Measurements from ENCODE around the gene ZNF331. TPM values are rescaled to one million over a fixed set of nuclear protein-coding genes. Genes with fewer than 3 reads are reported as not detected.
A peak's percentile ranks its signal among the peaks of the same experiment; 100 is the strongest.
"Not testable (repeated sequence)": the region's sequence is repeated elsewhere in the genome, so short reads cannot be mapped to it uniquely, and the experiment has no call there.

The ZNF331 gene
- total RNA-seq, 1 donor from 2014 or later = 25.7 TPM

DNA sequence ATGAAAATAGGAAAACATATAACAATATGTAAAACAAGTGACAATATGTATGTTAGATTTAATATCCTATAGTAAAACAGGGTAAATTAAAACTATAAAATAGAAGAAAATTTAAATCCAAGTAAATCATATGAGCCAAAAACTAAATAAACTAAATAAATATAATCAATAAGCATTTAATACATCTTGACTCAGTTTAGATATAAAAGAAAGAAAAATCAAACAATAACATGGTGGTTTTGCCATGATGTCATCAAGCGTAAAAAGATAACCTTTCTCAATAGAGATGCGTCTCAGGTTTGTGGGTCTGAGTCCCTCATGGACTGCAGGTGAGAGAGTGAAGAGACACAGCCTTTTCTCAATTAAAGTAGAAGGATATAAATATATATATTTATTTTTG, 26.6 kb upstream of the ZNF331 start:
- TF ChIP-seq CTCF (conservative IDR thresholded peaks at IDR 0.05) = no peak
- H3K27ac Mint-ChIP-seq = no peak overlapping the region
- H3K9me3 Mint-ChIP-seq = no peaks in the 10 kb centered on the region
- H3K4me3 Mint-ChIP-seq = no peak overlapping the region
- H3K4me1 Mint-ChIP-seq (ENCODE audit: unreplicated experiment) = peaks cover 7% of the 10 kb centered on the region
- peaks cover 3% of the 10 kb centered on the region for H3K27me3 Mint-ChIP-seq
- H3K36me3 Mint-ChIP-seq = no peaks in the 10 kb centered on the region
- DNase-seq (ENCODE audit: extremely low spot score, unreplicated experiment) = no peak

- Mint-ChIP-seq H3K27ac (no peak overlapping the region), H3K36me3 (no peaks in the 10 kb centered on the region), H3K4me3 (no peak overlapping the region), H3K27me3 (peaks cover 3% of the 10 kb centered on the region), H3K4me1 (ENCODE audit: unreplicated experiment) (peaks cover 7% of the 10 kb centered on the region), H3K9me3 (no peaks in the 10 kb centered on the region)
- TF ChIP-seq CTCF (conservative IDR thresholded peaks at IDR 0.05) = peak; percentile 80
- no peak for DNase-seq (ENCODE audit: extremely low spot score, unreplicated experiment)
Measured at GRCh38 chr19:53511933-53512374, 26.0 kb upstream of the ZNF331 start.

- not testable (repeated sequence) for H3K4me3 Mint-ChIP-seq; H3K36me3 Mint-ChIP-seq; H3K9me3 Mint-ChIP-seq; H3K4me1 Mint-ChIP-seq (ENCODE audit: unreplicated experiment); H3K27ac Mint-ChIP-seq; DNase-seq (ENCODE audit: extremely low spot score, unreplicated experiment); H3K27me3 Mint-ChIP-seq
Measured at GRCh38 chr19:53515047-53515446, 22.9 kb upstream of the ZNF331 start.

DNA sequence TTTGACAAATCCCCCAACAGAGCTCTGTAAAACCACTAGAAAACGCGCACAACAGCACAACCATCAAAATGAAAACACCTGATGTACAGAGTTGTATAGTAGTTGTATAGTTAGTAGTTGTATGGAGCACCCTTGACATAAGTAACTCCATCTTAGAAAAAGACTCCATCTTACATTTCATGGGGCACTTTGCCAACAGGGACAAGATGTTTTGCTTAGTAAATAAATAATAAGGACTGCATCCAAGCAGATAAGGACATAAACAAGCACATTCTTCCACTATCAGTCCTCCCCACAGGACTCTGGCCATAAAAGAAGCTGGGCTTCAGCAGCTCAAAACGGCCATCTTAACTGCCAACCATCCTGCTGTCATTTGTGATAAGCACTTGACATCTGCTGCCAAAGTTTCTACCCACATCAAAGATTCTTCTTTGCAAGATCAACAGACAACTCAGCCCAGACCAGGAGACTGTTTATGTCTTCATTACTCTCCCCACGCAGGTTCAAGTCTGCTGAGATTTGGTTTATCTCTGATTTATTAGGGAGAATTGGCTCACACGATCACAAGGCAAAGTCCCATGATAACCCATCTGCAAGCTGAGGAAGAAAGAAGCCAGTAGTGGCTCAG, 20.7 kb upstream of the ZNF331 start:
- peaks cover 16% of the 10 kb centered on the region for H3K4me1 Mint-ChIP-seq (ENCODE audit: unreplicated experiment)
- peaks cover 3% of the 10 kb centered on the region for H3K36me3 Mint-ChIP-seq
- no peak for TF ChIP-seq CTCF (conservative IDR thresholded peaks at IDR 0.05)
- peaks cover 7% of the 10 kb centered on the region for H3K9me3 Mint-ChIP-seq
- DNase-seq (ENCODE audit: extremely low spot score, unreplicated experiment) = no peak
- no peaks in the 10 kb centered on the region for H3K27me3 Mint-ChIP-seq
- H3K4me3 Mint-ChIP-seq = no peak overlapping the region
- no peak overlapping the region for H3K27ac Mint-ChIP-seq

GRCh38 chr19:53518121-53518520, 19.8 kb upstream of the ZNF331 start:
- TF ChIP-seq CTCF (conservative IDR thresholded peaks at IDR 0.05) = no peak
- DNase-seq (ENCODE audit: extremely low spot score, unreplicated experiment) = no peak
- H3K4me3 Mint-ChIP-seq = no peak overlapping the region
- H3K4me1 Mint-ChIP-seq (ENCODE audit: unreplicated experiment) = peaks cover 19% of the 10 kb centered on the region
- no peaks in the 10 kb centered on the region for H3K27me3 Mint-ChIP-seq
- peaks cover 8% of the 10 kb centered on the region for H3K36me3 Mint-ChIP-seq
- H3K9me3 Mint-ChIP-seq = peaks cover 7% of the 10 kb centered on the region
- no peak overlapping the region for H3K27ac Mint-ChIP-seq

DNA sequence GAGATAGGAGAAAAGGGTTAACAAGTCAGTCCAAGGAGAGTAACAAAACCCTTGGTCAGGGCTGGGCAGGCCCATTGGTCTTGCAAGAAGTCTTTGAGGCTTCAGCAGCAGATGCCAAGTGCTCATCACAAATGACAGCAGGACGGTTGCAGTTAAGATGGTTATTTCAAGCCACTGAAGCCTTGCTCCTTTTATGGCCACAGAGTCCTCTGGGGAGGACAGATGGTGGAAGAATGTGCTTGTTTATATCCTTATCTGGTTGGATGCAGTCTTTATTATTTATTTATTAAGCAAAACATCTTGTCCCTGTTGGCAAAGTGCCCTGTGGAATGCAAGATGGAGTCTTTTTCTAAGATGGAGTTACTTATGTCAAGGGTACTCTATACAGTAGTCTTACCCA, 19.2 kb upstream of the ZNF331 start:
- peaks cover 7% of the 10 kb centered on the region for H3K9me3 Mint-ChIP-seq
- DNase-seq (ENCODE audit: extremely low spot score, unreplicated experiment) = no peak

More for the DNA sequence above, 19.2 kb upstream of the ZNF331 start:
- Mint-ChIP-seq H3K4me1 (ENCODE audit: unreplicated experiment) (peaks cover 19% of the 10 kb centered on the region), H3K27ac (peak overlapping the region; percentile 46), H3K27me3 (no peaks in the 10 kb centered on the region), H3K36me3 (peaks cover 13% of the 10 kb centered on the region), H3K4me3 (peak overlapping the region; percentile 71)
- TF ChIP-seq CTCF (conservative IDR thresholded peaks at IDR 0.05) = no peak

Measured in type B pancreatic cell (in vitro differentiated cells).